WTC11 (cell line): ENCODE data around the gene WNT10A. TPM values are rescaled to one million over a fixed set of nuclear protein-coding genes. Genes with fewer than 3 reads are reported as not detected.

Experiments
- ATAC-seq: fragments of 200-7000 bp; cut with Tn5 transposase; 2 replicates; pipeline ENCODE4 v1.10.0; 2021; ENCODE audit warnings: mild to moderate bottlenecking, moderate library complexity
- CTCF ChIA-PET: fragments of 300-600 bp; sonication (Branson Sonifier 250); formaldehyde crosslinking; loops from one replicate; lab custom pipeline; 2021; ENCODE audit warnings: antibody characterized with exemption; lab: Charles Lee
- POLR2A ChIA-PET: fragments of 350-600 bp; sonication (Branson Sonifier 250); formaldehyde crosslinking; loops from one replicate; lab custom pipeline; 2021; ENCODE audit warnings: antibody characterized with exemption; lab: Charles Lee
- DNase-seq: peaks from one replicate; pipeline ENCODE4 v3.0.0; 2021; ENCODE audit warnings: low spot score
- H3K27ac Mint-ChIP-seq: 2 replicates; pipeline ENCODE4 v1.8.0; 2021; ENCODE audit warnings: mixed read lengths
- H3K27me3 Mint-ChIP-seq: 2 replicates; pipeline ENCODE4 v1.8.0; 2021; ENCODE audit warnings: low read depth, mild to moderate bottlenecking, moderate library complexity, mixed read lengths
- H3K36me3 Mint-ChIP-seq: 2 replicates; pipeline ENCODE4 v1.8.0; 2021; ENCODE audit warnings: mixed read lengths
- H3K4me1 Mint-ChIP-seq: 2 replicates; pipeline ENCODE4 v1.8.0; 2022; ENCODE audit warnings: mixed read lengths
- H3K4me3 Mint-ChIP-seq: 2 replicates; pipeline ENCODE4 v1.8.0; 2021; ENCODE audit warnings: mild to moderate bottlenecking, moderate library complexity, mixed read lengths
- H3K9me3 Mint-ChIP-seq: 2 replicates; pipeline ENCODE4 v1.8.0; 2021; ENCODE audit warnings: mixed read lengths
- CREB1 ChIP-seq: sonication (generic); formaldehyde crosslinking; IDR thresholded peaks from 2 replicates; pipeline ENCODE4 v1.8.0; 2023; ENCODE audit warnings: mild to moderate bottlenecking, missing genetic modification reagents
- FOXP1 ChIP-seq: sonication (generic); formaldehyde crosslinking; IDR thresholded peaks from 2 replicates; pipeline ENCODE4 v1.8.0; 2022; ENCODE audit warnings: missing genetic modification reagents, mild to moderate bottlenecking, moderate library complexity, borderline replicate concordance
- JAZF1 ChIP-seq: fragments of 250-450 bp; sonication (Bioruptor Pico); IDR thresholded peaks from 2 replicates; pipeline ENCODE4 v1.9.0; 2021; ENCODE audit warnings: moderate library complexity, mild to moderate bottlenecking, inconsistent platforms
- NR1H2 ChIP-seq: sonication (generic); formaldehyde crosslinking; IDR thresholded peaks from 2 replicates; pipeline ENCODE4 v1.9.0; 2021; ENCODE audit warnings: mild to moderate bottlenecking, moderate library complexity, missing genetic modification reagents
- OVOL2 ChIP-seq: fragments of 250-450 bp; sonication (Bioruptor Pico); IDR thresholded peaks from 2 replicates; pipeline ENCODE4 v1.9.0; 2021; ENCODE audit warnings: mild to moderate bottlenecking, borderline replicate concordance
- RORB ChIP-seq: fragments of 250-450 bp; sonication (Bioruptor Pico); IDR thresholded peaks from 2 replicates; pipeline ENCODE4 v1.9.0; 2021; ENCODE audit warnings: mild to moderate bottlenecking
- SOX15 ChIP-seq: fragments of 250-450 bp; sonication (Bioruptor Pico); IDR thresholded peaks from 2 replicates; pipeline ENCODE4 v1.9.0; 2021; ENCODE audit warnings: mild to moderate bottlenecking
- total RNA-seq: library from RNA; stranded (reverse); gene quantifications from 3 replicates; pipeline ENCODE4 v1.2.3, GENCODE V29; 2021
- TF ChIP-seq, protein P1 (sequence below): sonication (generic); formaldehyde crosslinking; IDR thresholded peaks from 2 replicates; pipeline ENCODE4 v1.8.0; 2023; ENCODE audit warnings: missing genetic modification reagents, mild to moderate bottlenecking, borderline replicate concordance
- TF ChIP-seq, protein P2 (sequence below): sonication (generic); formaldehyde crosslinking; IDR thresholded peaks from 2 replicates; pipeline ENCODE4 v1.8.1; 2023; ENCODE audit warnings: mild to moderate bottlenecking, missing genetic modification reagents, moderate library complexity
- TF ChIP-seq, protein P3 (sequence below): fragments of 250-450 bp; sonication (Bioruptor Pico); IDR thresholded peaks from 2 replicates; pipeline ENCODE4 v1.9.0; 2021; ENCODE audit warnings: mild to moderate bottlenecking
- TF ChIP-seq, protein P4 (sequence below): fragments of 250-450 bp; sonication (Bioruptor Pico); IDR thresholded peaks from 2 replicates; pipeline ENCODE4 v1.9.0; 2021; ENCODE audit warnings: mild to moderate bottlenecking

Gene WNT10A
- total RNA-seq, 1 experiment from 2014 or later = not detected

DNA sequence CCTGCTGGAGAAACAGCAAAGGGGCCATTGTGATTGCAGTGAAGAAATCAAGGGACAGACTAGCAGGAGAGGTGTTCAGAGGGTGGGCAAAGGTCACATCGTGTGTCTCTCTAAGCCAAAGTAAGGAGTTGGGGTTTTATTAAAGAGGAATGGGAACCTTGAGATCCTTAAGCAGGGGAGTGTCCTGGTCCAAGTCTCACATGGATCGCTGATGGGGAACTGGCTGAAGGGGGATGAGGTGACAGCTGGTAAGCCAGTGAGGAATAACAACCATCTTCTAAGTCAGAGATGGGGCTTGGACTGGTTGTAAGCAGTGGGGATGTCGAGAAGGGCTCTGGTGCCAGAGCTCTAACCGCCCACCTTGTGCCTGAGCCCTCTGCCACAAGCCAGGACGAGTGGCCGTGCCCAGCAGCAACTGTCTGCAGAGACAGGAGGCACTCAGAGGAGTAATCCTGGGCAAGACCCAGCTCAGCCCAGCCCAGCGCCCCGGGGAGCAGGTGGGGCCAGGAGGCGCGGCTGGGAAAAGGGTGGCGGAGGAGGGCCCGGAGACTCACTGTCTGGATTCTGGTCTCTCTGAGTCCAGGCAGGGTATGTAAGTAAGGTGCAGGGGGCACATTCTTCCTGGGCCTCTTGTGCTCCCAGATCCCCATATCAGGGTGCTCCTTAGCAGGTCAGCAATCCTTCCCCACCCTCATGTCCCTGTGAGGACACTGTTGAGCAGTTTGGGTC, 13.7 kb downstream of the WNT10A start:
- H3K4me3 Mint-ChIP-seq = no peak overlapping the region
- TF ChIP-seq, protein P1, sequence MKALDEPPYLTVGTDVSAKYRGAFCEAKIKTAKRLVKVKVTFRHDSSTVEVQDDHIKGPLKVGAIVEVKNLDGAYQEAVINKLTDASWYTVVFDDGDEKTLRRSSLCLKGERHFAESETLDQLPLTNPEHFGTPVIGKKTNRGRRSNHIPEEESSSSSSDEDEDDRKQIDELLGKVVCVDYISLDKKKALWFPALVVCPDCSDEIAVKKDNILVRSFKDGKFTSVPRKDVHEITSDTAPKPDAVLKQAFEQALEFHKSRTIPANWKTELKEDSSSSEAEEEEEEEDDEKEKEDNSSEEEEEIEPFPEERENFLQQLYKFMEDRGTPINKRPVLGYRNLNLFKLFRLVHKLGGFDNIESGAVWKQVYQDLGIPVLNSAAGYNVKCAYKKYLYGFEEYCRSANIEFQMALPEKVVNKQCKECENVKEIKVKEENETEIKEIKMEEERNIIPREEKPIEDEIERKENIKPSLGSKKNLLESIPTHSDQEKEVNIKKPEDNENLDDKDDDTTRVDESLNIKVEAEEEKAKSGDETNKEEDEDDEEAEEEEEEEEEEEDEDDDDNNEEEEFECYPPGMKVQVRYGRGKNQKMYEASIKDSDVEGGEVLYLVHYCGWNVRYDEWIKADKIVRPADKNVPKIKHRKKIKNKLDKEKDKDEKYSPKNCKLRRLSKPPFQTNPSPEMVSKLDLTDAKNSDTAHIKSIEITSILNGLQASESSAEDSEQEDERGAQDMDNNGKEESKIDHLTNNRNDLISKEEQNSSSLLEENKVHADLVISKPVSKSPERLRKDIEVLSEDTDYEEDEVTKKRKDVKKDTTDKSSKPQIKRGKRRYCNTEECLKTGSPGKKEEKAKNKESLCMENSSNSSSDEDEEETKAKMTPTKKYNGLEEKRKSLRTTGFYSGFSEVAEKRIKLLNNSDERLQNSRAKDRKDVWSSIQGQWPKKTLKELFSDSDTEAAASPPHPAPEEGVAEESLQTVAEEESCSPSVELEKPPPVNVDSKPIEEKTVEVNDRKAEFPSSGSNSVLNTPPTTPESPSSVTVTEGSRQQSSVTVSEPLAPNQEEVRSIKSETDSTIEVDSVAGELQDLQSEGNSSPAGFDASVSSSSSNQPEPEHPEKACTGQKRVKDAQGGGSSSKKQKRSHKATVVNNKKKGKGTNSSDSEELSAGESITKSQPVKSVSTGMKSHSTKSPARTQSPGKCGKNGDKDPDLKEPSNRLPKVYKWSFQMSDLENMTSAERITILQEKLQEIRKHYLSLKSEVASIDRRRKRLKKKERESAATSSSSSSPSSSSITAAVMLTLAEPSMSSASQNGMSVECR (CRISPR knock-in tag) = no peak
- TF ChIP-seq CREB1 (CRISPR knock-in tag) (no peak), JAZF1 (CRISPR knock-in tag) (no peak), FOXP1 (CRISPR knock-in tag) (no peak)
- TF ChIP-seq, protein P2, sequence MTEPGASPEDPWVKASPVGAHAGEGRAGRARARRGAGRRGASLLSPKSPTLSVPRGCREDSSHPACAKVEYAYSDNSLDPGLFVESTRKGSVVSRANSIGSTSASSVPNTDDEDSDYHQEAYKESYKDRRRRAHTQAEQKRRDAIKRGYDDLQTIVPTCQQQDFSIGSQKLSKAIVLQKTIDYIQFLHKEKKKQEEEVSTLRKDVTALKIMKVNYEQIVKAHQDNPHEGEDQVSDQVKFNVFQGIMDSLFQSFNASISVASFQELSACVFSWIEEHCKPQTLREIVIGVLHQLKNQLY (CRISPR knock-in tag) = no peak
- TF ChIP-seq, protein P3, sequence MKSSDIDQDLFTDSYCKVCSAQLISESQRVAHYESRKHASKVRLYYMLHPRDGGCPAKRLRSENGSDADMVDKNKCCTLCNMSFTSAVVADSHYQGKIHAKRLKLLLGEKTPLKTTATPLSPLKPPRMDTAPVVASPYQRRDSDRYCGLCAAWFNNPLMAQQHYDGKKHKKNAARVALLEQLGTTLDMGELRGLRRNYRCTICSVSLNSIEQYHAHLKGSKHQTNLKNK (CRISPR knock-in tag) = no peak
- no peaks in the 10 kb centered on the region for H3K9me3 Mint-ChIP-seq
- H3K27me3 Mint-ChIP-seq = peaks cover 100% of the 10 kb centered on the region
- POLR2A ChIA-PET = no interaction called here
- no peaks in the 10 kb centered on the region for H3K36me3 Mint-ChIP-seq
- CTCF ChIA-PET = interaction anchor here (2.2 to 9.5 kb wide), 3 partner anchors 15 to 86 kb away, joined by 9 to 422 read pairs (median 40); partner anchors contain the start of gene WNT10A
- H3K27ac Mint-ChIP-seq = no peak overlapping the region
- H3K4me1 Mint-ChIP-seq = peaks cover 24% of the 10 kb centered on the region
- ATAC-seq = no peak
- DNase-seq = no peak

DNA sequence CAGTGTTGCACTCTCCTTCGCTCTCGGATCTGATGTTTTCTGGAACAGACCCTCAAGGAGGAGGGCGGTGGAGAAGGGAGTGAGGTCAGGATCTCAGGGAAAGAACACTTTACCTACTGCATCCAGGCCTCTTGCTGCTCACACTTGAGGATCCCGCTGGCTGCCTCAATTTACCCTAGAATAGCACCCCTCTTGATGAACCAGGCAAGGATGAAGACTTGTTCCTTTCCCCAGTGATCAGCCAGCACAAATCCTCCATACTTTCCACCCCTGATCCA, 14.2 kb downstream of the WNT10A start:
- Mint-ChIP-seq H3K27ac (no peak overlapping the region), H3K36me3 (no peaks in the 10 kb centered on the region), H3K27me3 (peaks cover 100% of the 10 kb centered on the region), H3K9me3 (no peaks in the 10 kb centered on the region), H3K4me3 (no peak overlapping the region), H3K4me1 (peaks cover 24% of the 10 kb centered on the region)
- ChIA-PET CTCF (interaction anchor here (5.2 to 9.5 kb wide), 2 partner anchors 18 to 86 kb away, joined by 40 to 422 read pairs; partner anchors contain the start of gene WNT10A), POLR2A (no interaction called here)
- DNase-seq (no peak), ATAC-seq (no peak)
- TF ChIP-seq NR1H2 (CRISPR knock-in tag) (no peak), RORB (no peak)
- TF ChIP-seq, protein P4, sequence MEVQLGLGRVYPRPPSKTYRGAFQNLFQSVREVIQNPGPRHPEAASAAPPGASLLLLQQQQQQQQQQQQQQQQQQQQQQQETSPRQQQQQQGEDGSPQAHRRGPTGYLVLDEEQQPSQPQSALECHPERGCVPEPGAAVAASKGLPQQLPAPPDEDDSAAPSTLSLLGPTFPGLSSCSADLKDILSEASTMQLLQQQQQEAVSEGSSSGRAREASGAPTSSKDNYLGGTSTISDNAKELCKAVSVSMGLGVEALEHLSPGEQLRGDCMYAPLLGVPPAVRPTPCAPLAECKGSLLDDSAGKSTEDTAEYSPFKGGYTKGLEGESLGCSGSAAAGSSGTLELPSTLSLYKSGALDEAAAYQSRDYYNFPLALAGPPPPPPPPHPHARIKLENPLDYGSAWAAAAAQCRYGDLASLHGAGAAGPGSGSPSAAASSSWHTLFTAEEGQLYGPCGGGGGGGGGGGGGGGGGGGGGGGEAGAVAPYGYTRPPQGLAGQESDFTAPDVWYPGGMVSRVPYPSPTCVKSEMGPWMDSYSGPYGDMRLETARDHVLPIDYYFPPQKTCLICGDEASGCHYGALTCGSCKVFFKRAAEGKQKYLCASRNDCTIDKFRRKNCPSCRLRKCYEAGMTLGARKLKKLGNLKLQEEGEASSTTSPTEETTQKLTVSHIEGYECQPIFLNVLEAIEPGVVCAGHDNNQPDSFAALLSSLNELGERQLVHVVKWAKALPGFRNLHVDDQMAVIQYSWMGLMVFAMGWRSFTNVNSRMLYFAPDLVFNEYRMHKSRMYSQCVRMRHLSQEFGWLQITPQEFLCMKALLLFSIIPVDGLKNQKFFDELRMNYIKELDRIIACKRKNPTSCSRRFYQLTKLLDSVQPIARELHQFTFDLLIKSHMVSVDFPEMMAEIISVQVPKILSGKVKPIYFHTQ (CRISPR knock-in tag) = no peak

DNA sequence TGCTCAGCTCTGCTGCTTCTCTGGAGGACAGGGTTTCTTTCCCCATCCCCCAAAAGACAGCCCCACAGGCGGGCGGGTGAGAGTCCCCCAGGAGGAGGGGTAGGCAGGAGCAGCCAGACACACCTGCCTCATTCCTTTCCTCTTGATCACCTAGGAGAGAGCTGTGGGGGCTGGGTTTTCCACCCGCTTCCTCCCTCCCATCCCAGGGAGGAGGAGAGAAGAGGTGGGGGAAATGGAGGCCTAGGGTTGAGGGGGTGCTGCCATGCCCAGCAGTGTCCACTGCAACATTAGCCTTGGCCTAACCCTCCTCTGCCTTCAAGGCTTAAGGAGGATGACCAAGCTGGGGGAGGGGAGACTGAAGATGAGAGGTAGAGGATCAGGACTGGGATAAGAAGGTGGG, 14.7 kb downstream of the WNT10A start:
- ATAC-seq (0 out of 2 replicates have a peak, but pooled peaks have one; percentile 1), DNase-seq (no peak)
- POLR2A ChIA-PET = interaction anchor here (0.6 kb wide), 1 partner anchor 31 kb away, joined by 3 read pairs; no protein-coding TSS in a partner anchor
- Mint-ChIP-seq H3K27ac (no peak overlapping the region), H3K36me3 (no peaks in the 10 kb centered on the region), H3K4me3 (no peak overlapping the region), H3K4me1 (peaks cover 24% of the 10 kb centered on the region), H3K27me3 (peaks cover 100% of the 10 kb centered on the region), H3K9me3 (no peaks in the 10 kb centered on the region)
- CTCF ChIA-PET = interaction anchor here (0.9 to 9.5 kb wide), 4 partner anchors 8 to 135 kb away, joined by 3 to 422 read pairs (median 35); partner anchors contain the start of gene WNT10A
- TF ChIP-seq, protein P1 (CRISPR knock-in tag) = no peak
- no peak for TF ChIP-seq SOX15 (CRISPR knock-in tag)
- TF ChIP-seq OVOL2 (CRISPR knock-in tag) = no peak
